ENCODE data around the gene HTR4. TPM values are rescaled to one million over a fixed set of nuclear protein-coding genes. Genes with fewer than 3 reads are reported as not detected.

Gene HTR4
- total and polyA plus RNA-seq, 9 donors, result 0.07 to 0.32 (median 0.11) TPM; not detected in 4

GRCh38 chr5:148615644-148616275, 38.6 kb downstream of the HTR4 start:
- TF ChIP-seq EP300 (IDR thresholded peaks at IDR 0.05) (no peak), CTCF (IDR thresholded peaks at IDR 0.05) (no peak), POLR2A (IDR thresholded peaks at IDR 0.05) (no peak)
- no peaks in the 10 kb centered on the region for H3K27me3 ChIP-seq
- DNase-seq, result no peak
- no peaks in the 10 kb centered on the region for H3K9me3 ChIP-seq
- no peaks in the 10 kb centered on the region for H3K36me3 ChIP-seq
- H3K27ac ChIP-seq, result no peak overlapping the region
- H3K4me1 ChIP-seq (ENCODE audit: insufficient read depth), result no peaks in the 10 kb centered on the region
- WGBS, 3 donors, result 43 to 55% (median 43%) methylated on average over 4 of the region's 4 CpGs
- intact Hi-C loops (cut with DNase I), result no loop called here
- no peak overlapping the region for H3K4me3 ChIP-seq

GRCh38 chr5:148607406-148607805, 46.9 kb downstream of the HTR4 start:
- H3K36me3 ChIP-seq, result no peaks in the 10 kb centered on the region
- no peaks in the 10 kb centered on the region for H3K27me3 ChIP-seq
- H3K4me3 ChIP-seq, result no peak overlapping the region
- no peaks in the 10 kb centered on the region for H3K9me3 ChIP-seq
- no peak for DNase-seq
- intact Hi-C loops (cut with DNase I), result no loop called here
- no peaks in the 10 kb centered on the region for H3K4me1 ChIP-seq (ENCODE audit: insufficient read depth)
- H3K27ac ChIP-seq, result no peak overlapping the region
- TF ChIP-seq EP300 (IDR thresholded peaks at IDR 0.05), result no peak
- TF ChIP-seq CTCF (IDR thresholded peaks at IDR 0.05), result no peak
- no peak for TF ChIP-seq POLR2A (IDR thresholded peaks at IDR 0.05)

- intact Hi-C loops (cut with DNase I), result no loop called here
- TF ChIP-seq EP300 (IDR thresholded peaks at IDR 0.05) (no peak), POLR2A (IDR thresholded peaks at IDR 0.05) (no peak), CTCF (IDR thresholded peaks at IDR 0.05) (no peak)
- no peaks in the 10 kb centered on the region for H3K9me3 ChIP-seq
- H3K27me3 ChIP-seq, result no peaks in the 10 kb centered on the region
- H3K4me1 ChIP-seq (ENCODE audit: insufficient read depth), result no peaks in the 10 kb centered on the region
- H3K4me3 ChIP-seq, result no peak overlapping the region
- no peak overlapping the region for H3K27ac ChIP-seq
- DNase-seq, result no peak
- H3K36me3 ChIP-seq, result no peaks in the 10 kb centered on the region
Measured at GRCh38 chr5:148606296-148606695, 48.0 kb downstream of the HTR4 start.

- Histone ChIP-seq H3K36me3 (no peaks in the 10 kb centered on the region), H3K9me3 (no peaks in the 10 kb centered on the region), H3K27me3 (no peaks in the 10 kb centered on the region), H3K4me3 (no peak overlapping the region), H3K4me1 (ENCODE audit: insufficient read depth) (no peaks in the 10 kb centered on the region), H3K27ac (no peak overlapping the region)
- 88 to 93% (median 90%) methylated on average over 1 of the region's 1 CpG for WGBS, 3 donors
- DNase-seq, result no peak
- no peak for TF ChIP-seq CTCF (IDR thresholded peaks at IDR 0.05)
- TF ChIP-seq POLR2A (IDR thresholded peaks at IDR 0.05), result no peak
- no peak for TF ChIP-seq EP300 (IDR thresholded peaks at IDR 0.05)
- intact Hi-C loops (cut with DNase I), result no loop called here
Measured at GRCh38 chr5:148599187-148599586, 55.1 kb downstream of the HTR4 start.
